Measurements from ENCODE around the gene DDX19B. TPM values are rescaled to one million over a fixed set of nuclear protein-coding genes. Genes with fewer than 3 reads are reported as not detected.
A peak's percentile ranks its signal among the peaks of the same experiment; 100 is the strongest.

DDX19B gene
- total and polyA plus RNA-seq, 4 experiments from 2014 or later = 26.9 to 52.7 (median 40.5) TPM

DNA sequence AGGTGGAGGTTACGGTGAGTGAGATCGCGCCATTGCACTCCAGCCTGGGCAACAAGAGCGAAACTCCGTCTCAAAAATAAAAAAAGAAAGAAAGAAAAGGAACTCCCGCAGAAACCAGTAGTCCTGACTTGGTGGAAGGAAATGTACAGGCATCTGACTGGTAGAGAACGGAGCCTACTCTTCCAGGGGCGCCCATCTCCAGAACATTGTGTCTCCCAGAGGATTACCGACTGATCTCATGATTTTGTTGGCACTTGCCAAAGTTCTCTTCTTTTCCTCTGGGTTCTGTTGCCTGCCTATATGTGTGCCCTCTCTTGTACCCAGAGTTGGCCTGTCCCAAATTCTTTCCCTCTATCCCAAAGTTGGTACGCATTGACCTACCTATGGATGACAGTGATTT, 71.9 kb downstream of the DDX19B start:
- Histone ChIP-seq H3K9me3 (ENCODE audit: control insufficient read depth in 1 of 2, low read length in 2 of 2) (no peaks in the 10 kb centered on the region), H3K27me3 (ENCODE audit: insufficient read depth, low read length) (no peaks in the 10 kb centered on the region), H3K4me3 (ENCODE audit: low read length in 2 of 2) (no peak overlapping the region), H3K36me3 (ENCODE audit: insufficient read depth, low read length) (peaks cover 29% of the 10 kb centered on the region), H3K4me1 (ENCODE audit: insufficient read depth, low read length) (peaks cover 4% of the 10 kb centered on the region), H3K27ac (ENCODE audit: low read depth, low read length) (no peak overlapping the region)
- intact Hi-C loops (cut with micrococcal nuclease) = no loop called here
- POLR2A ChIA-PET (ENCODE audit: partially characterized antibody) = interaction anchor here (2.0 kb wide), 1 partner anchor 9 kb away, joined by 22 read pairs; no protein-coding TSS in a partner anchor
- H3K9me3 Mint-ChIP-seq = no peaks in the 10 kb centered on the region
- CTCF ChIA-PET (ENCODE audit: partially characterized antibody) = no interaction called here
- H3K4me1 Mint-ChIP-seq = peaks cover 3 to 6% (median 5%) of the 10 kb centered on the region in 4 donors
- H3K36me3 Mint-ChIP-seq = peaks cover 15 to 58% of the 10 kb centered on the region in 2 donors
- DNase-seq = no peak
- no peaks in the 10 kb centered on the region for H3K27me3 Mint-ChIP-seq
- no peak overlapping the region for H3K4me3 Mint-ChIP-seq
- peak overlapping the region in 1 of 7 donors; percentile 14 for H3K27ac Mint-ChIP-seq

DNA sequence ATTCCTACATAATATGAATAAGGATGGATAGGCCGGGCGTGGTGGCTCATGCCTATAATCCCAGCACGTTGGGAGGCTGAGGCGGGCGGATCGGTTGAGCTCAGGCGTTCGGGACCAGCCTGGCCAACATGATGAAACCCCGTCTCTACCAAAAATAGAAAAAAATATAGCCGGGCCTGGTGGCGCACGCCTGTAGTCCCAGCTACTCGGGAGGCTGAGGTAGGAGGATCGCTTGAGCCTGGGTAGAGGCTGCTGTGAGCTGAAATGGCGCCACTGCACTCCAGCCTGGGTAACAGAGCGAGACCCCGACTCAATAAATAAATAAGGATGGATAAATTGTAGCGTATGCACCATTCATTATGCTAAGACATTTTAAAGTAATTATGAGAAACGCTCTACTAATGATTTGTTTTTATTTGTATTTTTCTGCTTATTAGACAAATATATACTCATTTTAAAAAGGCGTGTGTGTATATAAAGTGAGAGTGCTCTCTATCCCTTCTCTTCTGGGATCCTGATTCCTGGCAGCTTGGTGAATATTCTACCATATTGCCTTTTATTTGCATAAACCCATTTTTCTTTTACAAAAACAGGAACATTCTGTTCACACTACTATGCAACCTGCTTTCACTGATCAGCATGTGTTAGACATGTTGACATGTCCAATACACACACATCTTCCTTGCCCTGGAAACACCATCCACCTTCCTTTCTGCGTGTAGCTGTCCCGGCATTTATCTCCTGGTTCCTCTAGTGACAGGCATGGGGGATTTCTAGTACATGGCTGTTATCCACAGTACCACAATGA, 74.1 kb downstream of the DDX19B start:
- no peak for DNase-seq
- Mint-ChIP-seq H3K4me1 (peaks cover 4 to 11% (median 9%) of the 10 kb centered on the region in 4 donors), H3K27me3 (no peaks in the 10 kb centered on the region), H3K4me3 (no peak overlapping the region), H3K36me3 (peaks cover 23 to 52% of the 10 kb centered on the region in 2 donors), H3K27ac (peak overlapping the region in 4 of 7 donors; percentile 27 to 47 (median 34)), H3K9me3 (no peaks in the 10 kb centered on the region)
- intact Hi-C loops (cut with micrococcal nuclease) = no loop called here
- Histone ChIP-seq H3K36me3 (ENCODE audit: insufficient read depth, low read length) (peaks cover 25% of the 10 kb centered on the region), H3K27me3 (ENCODE audit: insufficient read depth, low read length) (no peaks in the 10 kb centered on the region), H3K9me3 (ENCODE audit: control insufficient read depth in 1 of 2, low read length in 2 of 2) (no peaks in the 10 kb centered on the region), H3K27ac (ENCODE audit: low read depth, low read length) (no peak overlapping the region), H3K4me1 (ENCODE audit: insufficient read depth, low read length) (peaks cover 4% of the 10 kb centered on the region), H3K4me3 (ENCODE audit: low read length in 2 of 2) (no peak overlapping the region)
- ChIA-PET CTCF (ENCODE audit: partially characterized antibody) (interaction anchor here (1.0 to 2.0 kb wide), 4 partner anchors 9 to 280 kb away, joined by 3 to 10 read pairs (median 3); no protein-coding TSS in a partner anchor), POLR2A (ENCODE audit: partially characterized antibody) (interaction anchor here (0.9 to 1.9 kb wide), 3 partner anchors 8 to 84 kb away, joined by 3 to 10 read pairs (median 4); partner anchors contain the start of genes AARS1 and DDX19A)

DNA sequence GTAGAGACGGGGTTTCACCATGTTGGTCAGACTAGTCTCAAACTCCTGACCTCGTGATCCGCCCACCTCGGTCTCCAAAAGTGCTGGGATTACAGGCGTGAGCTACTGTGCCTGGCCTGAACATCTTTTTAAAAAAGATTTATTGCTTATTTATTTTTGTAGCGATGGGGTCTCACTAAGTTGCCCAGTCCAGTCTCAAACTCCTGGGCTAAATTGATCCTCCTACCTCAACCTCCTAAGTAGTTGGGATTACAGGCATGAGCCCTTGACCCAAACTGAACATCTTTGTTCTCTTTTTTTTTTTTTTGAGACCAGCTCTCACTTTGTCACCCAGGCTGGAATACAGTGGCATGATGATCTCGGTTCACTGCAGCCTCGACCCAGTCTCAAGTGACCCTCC, 75.2 kb downstream of the DDX19B start:
- Histone ChIP-seq H3K27ac (ENCODE audit: low read depth, low read length) (no peak overlapping the region), H3K36me3 (ENCODE audit: insufficient read depth, low read length) (peaks cover 21% of the 10 kb centered on the region), H3K4me3 (ENCODE audit: low read length in 2 of 2) (no peak overlapping the region), H3K9me3 (ENCODE audit: control insufficient read depth in 1 of 2, low read length in 2 of 2) (no peaks in the 10 kb centered on the region), H3K4me1 (ENCODE audit: insufficient read depth, low read length) (peaks cover 8% of the 10 kb centered on the region), H3K27me3 (ENCODE audit: insufficient read depth, low read length) (no peaks in the 10 kb centered on the region)
- H3K27ac Mint-ChIP-seq = peak overlapping the region in 3 of 7 donors; percentile 43 to 81 (median 53)
- H3K27me3 Mint-ChIP-seq = no peaks in the 10 kb centered on the region
- DNase-seq = no peak
- H3K4me3 Mint-ChIP-seq = no peak overlapping the region
- H3K9me3 Mint-ChIP-seq = no peaks in the 10 kb centered on the region
- ChIA-PET POLR2A (ENCODE audit: partially characterized antibody) (interaction anchor here (0.7 to 1.8 kb wide), 3 partner anchors 27 to 80 kb away, joined by 4 to 8 read pairs (median 4); partner anchors contain the start of genes DDX19A and FCSK), CTCF (ENCODE audit: partially characterized antibody) (interaction anchor here (2.0 kb wide), 1 partner anchor 279 kb away, joined by 10 read pairs; no protein-coding TSS in a partner anchor)
- intact Hi-C loops (cut with micrococcal nuclease) = no loop called here
- H3K36me3 Mint-ChIP-seq = peaks cover 23 to 47% of the 10 kb centered on the region in 2 donors
- peaks cover 5 to 15% (median 10%) of the 10 kb centered on the region in 4 donors for H3K4me1 Mint-ChIP-seq

DNA sequence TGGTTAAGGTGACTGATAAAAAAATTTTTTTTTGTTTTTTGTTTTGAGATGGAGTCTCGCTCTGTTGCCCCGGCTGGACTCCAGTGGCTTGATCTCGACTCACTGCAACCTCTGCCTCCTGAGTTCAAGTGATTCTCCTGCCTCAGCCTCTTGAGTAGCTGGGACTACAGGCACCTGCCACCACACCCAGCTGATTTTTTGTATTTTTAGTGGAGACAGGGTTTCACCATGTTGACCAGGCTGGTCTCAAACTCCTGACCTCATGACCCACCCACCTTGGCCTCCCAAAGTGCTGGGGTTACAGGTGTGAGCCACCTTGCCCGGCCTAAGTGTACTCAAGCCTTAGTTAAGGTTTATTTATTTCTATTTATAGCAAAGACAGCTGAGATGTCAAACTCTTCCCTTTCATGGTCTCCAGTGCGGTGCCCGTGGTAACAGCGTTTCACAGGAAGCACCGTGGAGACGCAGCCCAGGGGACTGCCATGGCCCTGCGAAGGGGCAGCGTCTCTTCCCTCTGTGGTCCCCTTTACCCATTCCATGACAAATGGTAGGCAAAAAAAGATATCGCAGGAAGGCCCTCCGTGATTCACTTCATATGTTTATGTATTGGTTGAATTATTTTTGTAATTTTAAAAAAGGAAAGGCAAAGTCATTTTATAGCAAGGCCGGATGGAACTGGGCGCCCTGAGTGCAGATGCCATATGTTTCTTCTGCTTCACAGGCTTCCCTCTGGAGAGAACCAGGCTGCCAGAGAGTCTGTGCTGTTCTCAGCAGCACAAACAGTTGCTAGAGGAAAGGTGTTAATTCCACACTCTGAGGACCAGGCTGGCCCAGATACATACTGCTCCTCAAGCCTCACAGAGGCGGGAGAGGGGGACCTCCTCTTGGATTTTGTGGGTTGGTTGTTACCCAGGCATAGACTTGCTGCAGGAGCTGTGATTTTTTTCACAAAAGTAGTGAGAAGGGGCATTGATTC, 76.9 kb downstream of the DDX19B start:
- CTCF ChIA-PET (ENCODE audit: partially characterized antibody) = interaction anchor here (3.2 kb wide), 1 partner anchor 16 kb away, joined by 9 read pairs; no protein-coding TSS in a partner anchor
- intact Hi-C loops (cut with micrococcal nuclease) = no loop called here
- no peak overlapping the region for H3K27ac ChIP-seq (ENCODE audit: low read depth, low read length)
- H3K4me3 ChIP-seq (ENCODE audit: low read length in 2 of 2) = no peak overlapping the region
- POLR2A ChIA-PET (ENCODE audit: partially characterized antibody) = interaction anchor here (1.2 to 1.8 kb wide), 3 partner anchors 27 to 78 kb away, joined by 3 to 8 read pairs (median 4); partner anchors contain the start of genes DDX19A and FCSK
- H3K27me3 ChIP-seq (ENCODE audit: insufficient read depth, low read length) = no peaks in the 10 kb centered on the region
- Mint-ChIP-seq H3K9me3 (no peaks in the 10 kb centered on the region), H3K27ac (peak overlapping the region in 3 of 7 donors; percentile 25 to 64 (median 54)), H3K4me3 (peak overlapping the region in 1 of 8 donors; percentile 17), H3K36me3 (peaks cover 17 to 43% of the 10 kb centered on the region in 2 donors), H3K27me3 (no peaks in the 10 kb centered on the region), H3K4me1 (peaks cover 4 to 22% (median 11%) of the 10 kb centered on the region in 4 donors)
- H3K9me3 ChIP-seq (ENCODE audit: control insufficient read depth in 1 of 2, low read length in 2 of 2) = no peaks in the 10 kb centered on the region
- no peak for DNase-seq
- H3K4me1 ChIP-seq (ENCODE audit: insufficient read depth, low read length) = peaks cover 14% of the 10 kb centered on the region
- H3K36me3 ChIP-seq (ENCODE audit: insufficient read depth, low read length) = peaks cover 19% of the 10 kb centered on the region

DNA sequence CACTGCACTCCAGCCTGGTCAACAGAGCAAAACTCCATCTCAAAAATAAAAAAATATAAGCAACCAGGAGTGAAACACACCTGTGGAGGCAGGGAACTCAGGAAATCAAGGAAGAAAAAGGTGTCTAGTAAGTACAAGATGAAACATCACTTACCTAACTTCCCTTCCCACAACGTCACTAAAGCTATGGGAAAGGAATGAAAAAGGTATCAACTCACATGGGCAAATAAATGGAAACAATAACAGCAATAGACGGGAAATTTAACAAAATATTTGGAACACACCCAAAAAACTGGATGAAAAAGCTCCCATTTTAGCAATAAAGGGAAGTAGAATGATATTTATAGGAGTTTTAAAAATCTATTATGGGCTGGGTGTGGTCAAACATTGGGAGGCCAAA, 78.8 kb downstream of the DDX19B start:
- H3K36me3 Mint-ChIP-seq = peaks cover 13 to 33% of the 10 kb centered on the region in 2 donors
- POLR2A ChIA-PET (ENCODE audit: partially characterized antibody) = interaction anchor here (0.7 to 6.5 kb wide), 5 partner anchors 8 to 147 kb away, joined by 3 to 58 read pairs (median 3); partner anchors contain the start of genes COG4 and SF3B3
- H3K27me3 ChIP-seq (ENCODE audit: insufficient read depth, low read length) = no peaks in the 10 kb centered on the region
- intact Hi-C loops (cut with micrococcal nuclease) = no loop called here
- no peaks in the 10 kb centered on the region for H3K27me3 Mint-ChIP-seq
- H3K4me1 Mint-ChIP-seq = peaks cover 5 to 28% (median 13%) of the 10 kb centered on the region in 4 donors
- H3K27ac Mint-ChIP-seq = peak overlapping the region in 5 of 7 donors; percentile 5 to 75 (median 50)
- CTCF ChIA-PET (ENCODE audit: partially characterized antibody) = interaction anchor here (0.7 to 3.2 kb wide), 2 partner anchors 18 to 123 kb away, joined by 3 to 9 read pairs; no protein-coding TSS in a partner anchor
- H3K9me3 ChIP-seq (ENCODE audit: control insufficient read depth in 1 of 2, low read length in 2 of 2) = no peaks in the 10 kb centered on the region
- H3K36me3 ChIP-seq (ENCODE audit: insufficient read depth, low read length) = peaks cover 7% of the 10 kb centered on the region
- H3K27ac ChIP-seq (ENCODE audit: low read depth, low read length) = no peak overlapping the region
- H3K4me3 ChIP-seq (ENCODE audit: low read length in 2 of 2) = no peak overlapping the region
- DNase-seq = no peak
- H3K9me3 Mint-ChIP-seq = no peaks in the 10 kb centered on the region
- H3K4me3 Mint-ChIP-seq = peak overlapping the region in 6 of 8 donors; percentile 14 to 48 (median 26)
- peaks cover 19% of the 10 kb centered on the region for H3K4me1 ChIP-seq (ENCODE audit: insufficient read depth, low read length)

DNA sequence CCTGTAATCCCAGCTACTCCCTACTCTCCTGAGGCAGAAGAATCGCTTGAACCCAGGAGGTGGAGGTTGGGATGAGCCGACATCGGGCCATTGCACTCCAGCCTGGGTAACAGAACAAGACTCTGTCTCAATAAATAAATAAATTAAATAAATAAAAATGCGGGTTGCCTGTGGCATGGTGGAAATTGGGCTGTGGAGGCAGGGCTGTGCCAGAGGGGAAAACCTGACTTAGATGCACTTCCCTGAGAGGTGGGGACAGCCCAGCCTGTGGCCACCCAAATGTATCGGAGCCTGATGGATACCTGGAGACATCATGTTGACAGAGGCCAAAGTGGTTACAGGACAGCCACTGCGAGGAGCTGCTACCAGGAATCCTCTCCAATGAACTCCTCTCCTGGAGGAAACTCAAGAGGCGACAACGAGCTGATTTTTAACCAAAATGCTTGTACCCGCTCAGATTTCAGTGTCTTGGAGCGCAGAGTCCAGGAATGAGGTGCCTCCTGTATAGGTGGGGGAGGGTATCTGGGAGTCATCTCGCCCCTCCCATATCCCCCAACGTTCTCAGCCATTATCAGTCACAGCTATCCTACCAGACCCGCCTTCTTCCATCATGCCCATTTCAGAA, 80.0 kb downstream of the DDX19B start:
- H3K9me3 ChIP-seq (ENCODE audit: control insufficient read depth in 1 of 2, low read length in 2 of 2) = no peaks in the 10 kb centered on the region
- intact Hi-C loops (cut with micrococcal nuclease) = no loop called here
- DNase-seq = no peak
- H3K27ac ChIP-seq (ENCODE audit: low read depth, low read length) = no peak overlapping the region
- peaks cover 5 to 32% (median 13%) of the 10 kb centered on the region in 4 donors for H3K4me1 Mint-ChIP-seq
- H3K9me3 Mint-ChIP-seq = no peaks in the 10 kb centered on the region
- H3K4me3 ChIP-seq (ENCODE audit: low read length in 2 of 2) = no peak overlapping the region
- no peaks in the 10 kb centered on the region for H3K27me3 Mint-ChIP-seq
- ChIA-PET POLR2A (ENCODE audit: partially characterized antibody) (interaction anchor here (0.6 to 6.5 kb wide), 8 partner anchors 9 to 145 kb away, joined by 3 to 61 read pairs (median 19); partner anchors contain the start of genes COG4, DDX19A, FCSK and SF3B3), CTCF (ENCODE audit: partially characterized antibody) (interaction anchor here (1.3 to 3.2 kb wide), 3 partner anchors 9 to 19 kb away, joined by 4 to 18 read pairs (median 9); no protein-coding TSS in a partner anchor)
- peaks cover 7% of the 10 kb centered on the region for H3K36me3 ChIP-seq (ENCODE audit: insufficient read depth, low read length)
- peak overlapping the region; percentile 15 to 90 (median 64) for H3K27ac Mint-ChIP-seq
- H3K4me1 ChIP-seq (ENCODE audit: insufficient read depth, low read length) = peaks cover 19% of the 10 kb centered on the region
- H3K36me3 Mint-ChIP-seq = peaks cover 9 to 28% of the 10 kb centered on the region in 2 donors
- H3K27me3 ChIP-seq (ENCODE audit: insufficient read depth, low read length) = no peaks in the 10 kb centered on the region
- H3K4me3 Mint-ChIP-seq = peak overlapping the region in 7 of 8 donors; percentile 23 to 99 (median 53)

All from CD4-positive, alpha-beta memory T cell (primary cell).